HepG2 (cell line): Measurements from ENCODE around the gene MAPK14. TPM values are rescaled to one million over a fixed set of nuclear protein-coding genes. Genes with fewer than 3 reads are reported as not detected.

ENCODE experiments used
- ARNT2 ChIP-seq: sonication (generic); formaldehyde crosslinking; IDR thresholded peaks from 2 replicates; pipeline ENCODE4 v1.8.0; 2022; ENCODE audit warnings: mild to moderate bottlenecking, low read depth, missing genetic modification reagents, moderate library complexity
- EEA1 ChIP-seq: sonication (generic); formaldehyde crosslinking; IDR thresholded peaks from 2 replicates; pipeline ENCODE4 v1.5.1; 2020; ENCODE audit warnings: mild to moderate bottlenecking, missing genetic modification reagents, borderline replicate concordance
- FOSL1 ChIP-seq: sonication (generic); formaldehyde crosslinking; IDR thresholded peaks from 2 replicates; pipeline ENCODE4 v1.9.0; 2021; ENCODE audit warnings: missing genetic modification reagents, borderline replicate concordance
- IKZF5 ChIP-seq: IDR thresholded peaks from 2 replicates; pipeline ENCODE4 v1.6.1; 2018; ENCODE audit warnings: missing genetic modification reagents, mild to moderate bottlenecking, missing compliant biosample characterization
- KLF16 ChIP-seq, 2 experiments: sonication (generic) in 1 of 2; formaldehyde crosslinking in 1 of 2; IDR thresholded peaks; 2 replicates each; pipeline versions ENCODE4 v1.6.1 to v1.8.0; 2016 to 2023; ENCODE audit warnings: missing genetic modification reagents in 2 of 2, missing compliant biosample characterization in 1 of 2
- KMT2A ChIP-seq: sonication (generic); formaldehyde crosslinking; IDR thresholded peaks from 2 replicates; pipeline ENCODE4 v1.4.0; 2020; ENCODE audit warnings: missing genetic modification reagents
- PHF20 ChIP-seq: sonication (generic); formaldehyde crosslinking; IDR thresholded peaks from 2 replicates; pipeline ENCODE4 v1.5.0; 2020; ENCODE audit warnings: mild to moderate bottlenecking, missing genetic modification reagents
- RAD21 ChIP-seq: fragments of 450-650 bp; formaldehyde crosslinking; IDR thresholded peaks from 2 replicates; pipeline ENCODE4 v1.5.0; 2020; ENCODE audit warnings: mild to moderate bottlenecking
- SNRNP70 ChIP-seq: fragments of 200-400 bp; formaldehyde crosslinking; IDR thresholded peaks from 2 replicates; pipeline ENCODE4 v1.6.1; 2017; ENCODE audit warnings: mild to moderate bottlenecking, low read depth, low read length, moderate library complexity
- SP2 ChIP-seq: sonication (generic); formaldehyde crosslinking; IDR thresholded peaks from 2 replicates; pipeline ENCODE4 v1.5.1; 2020; ENCODE audit warnings: mild to moderate bottlenecking, missing genetic modification reagents
- THAP11 ChIP-seq: IDR thresholded peaks from 2 replicates; pipeline ENCODE4 v1.6.1; 2016; ENCODE audit warnings: missing biosample characterization, missing genetic modification reagents
- ZNF331 ChIP-seq: sonication (generic); formaldehyde crosslinking; IDR thresholded peaks from 2 replicates; pipeline ENCODE4 v1.4.0; 2020; ENCODE audit warnings: missing genetic modification reagents
- ZNF550 ChIP-seq: sonication (generic); formaldehyde crosslinking; IDR thresholded peaks from 2 replicates; pipeline ENCODE4 v1.4.0; 2020; ENCODE audit warnings: mild to moderate bottlenecking, missing genetic modification reagents, borderline replicate concordance
- ZNF7 ChIP-seq: IDR thresholded peaks from 2 replicates; pipeline ENCODE4 v1.6.1; 2016; ENCODE audit warnings: missing biosample characterization, missing genetic modification reagents
- ZNF746 ChIP-seq: sonication (generic); formaldehyde crosslinking; IDR thresholded peaks from 2 replicates; pipeline ENCODE4 v1.8.0; 2022; ENCODE audit warnings: mild to moderate bottlenecking, missing genetic modification reagents
- ZNF770 ChIP-seq: sonication (generic); formaldehyde crosslinking; IDR thresholded peaks from 2 replicates; pipeline ENCODE4 v1.5.0; 2020; ENCODE audit warnings: mild to moderate bottlenecking, missing genetic modification reagents
- ZNF772 ChIP-seq: sonication (generic); formaldehyde crosslinking; IDR thresholded peaks from 2 replicates; pipeline ENCODE4 v1.5.0; 2020; ENCODE audit warnings: mild to moderate bottlenecking, missing genetic modification reagents
- ZNF781 ChIP-seq: sonication (generic); formaldehyde crosslinking; IDR thresholded peaks from 2 replicates; pipeline ENCODE4 v1.5.1; 2020; ENCODE audit warnings: borderline replicate concordance, mild to moderate bottlenecking, missing genetic modification reagents; ENCODE audit errors: not compliant biosample characterization
- ZNF792 ChIP-seq: IDR thresholded peaks from 2 replicates; pipeline ENCODE4 v1.6.1; 2016
- polyA plus RNA-seq, 8 experiments: library from polyadenylated mRNA; depleted of rRNA in 3 of 8; stranded (reverse) in 7 of 8; unstranded in 1 of 8; fragments of >200 nt; fragmentation: Illumina TruSeq in 4 of 8; extraction: Trizol in 4 of 8; gene quantifications; 2 replicates each; pipeline versions ENCODE4 v1.2.1 to v1.2.3, GENCODE V29; 2011 to 2016; ENCODE audit warnings: low read depth in 4 of 8, missing spikeins in 1 of 8, mixed read lengths in 1 of 8; ENCODE audit not compliant: insufficient read depth in 1 of 8
- total RNA-seq, 5 experiments: library from RNA; depleted of rRNA; stranded (reverse); fragments of >200 nt; fragmentation: Illumina TruSeq; extraction: Trizol; gene quantifications; 2 replicates each; pipeline ENCODE4 v1.2.3, GENCODE V29; 2016; ENCODE audit warnings: low read depth in 1 of 5
- TF ChIP-seq, protein P1 (sequence below): sonication (generic); formaldehyde crosslinking; IDR thresholded peaks from 2 replicates; pipeline ENCODE4 v1.5.0; 2020; ENCODE audit warnings: missing genetic modification reagents
- TF ChIP-seq, protein P2 (sequence below): sonication (generic); formaldehyde crosslinking; IDR thresholded peaks from 2 replicates; pipeline ENCODE4 v1.5.0; 2020; ENCODE audit warnings: mild to moderate bottlenecking, missing genetic modification reagents

MAPK14 gene
- total and polyA plus RNA-seq, 2 of the 13 experiments (the other 11 are each of a cell fraction or from before 2014, with no cell fraction given), result 66.3 to 67.3 TPM

GRCh38 chr6:36130667-36131510, 103.3 kb downstream of the MAPK14 start (continued):
- no peak for TF ChIP-seq SNRNP70
- TF ChIP-seq RAD21, result peak; percentile 24
- peak; percentile 29 for TF ChIP-seq KMT2A (CRISPR knock-in tag)
- TF ChIP-seq, protein P1, sequence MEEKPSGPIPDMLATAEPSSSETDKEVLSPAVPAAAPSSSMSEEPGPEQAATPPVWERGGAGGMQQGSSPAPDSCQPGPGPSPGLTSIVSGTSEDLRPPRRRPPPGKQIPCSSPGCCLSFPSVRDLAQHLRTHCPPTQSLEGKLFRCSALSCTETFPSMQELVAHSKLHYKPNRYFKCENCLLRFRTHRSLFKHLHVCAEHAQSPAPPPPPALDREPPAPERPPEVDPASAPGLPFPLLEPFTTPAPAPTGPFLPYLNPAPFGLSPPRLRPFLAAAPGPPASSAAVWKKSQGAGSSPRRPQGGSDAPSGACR (CRISPR knock-in tag), result peak; percentile 93; the same call in 1 of the 2 replicates
- no peak; the same call in 1 of the 2 replicates for TF ChIP-seq ZNF772 (CRISPR knock-in tag)
- peak; percentile 87 for TF ChIP-seq ZNF746 (CRISPR knock-in tag)
- TF ChIP-seq ZNF781 (CRISPR knock-in tag), result peak; percentile 91
- TF ChIP-seq IKZF5, result peak; percentile 42
- no peak for TF ChIP-seq SP2 (CRISPR knock-in tag)
- TF ChIP-seq FOSL1 (CRISPR knock-in tag), result no peak
- TF ChIP-seq PHF20 (CRISPR knock-in tag), result 0 out of 2 replicates have a peak, but pooled peaks have one; percentile 5
- peak; percentile 89; the same call in 1 of the 2 replicates for TF ChIP-seq ZNF792 (CRISPR knock-in tag)
- TF ChIP-seq KLF16 (CRISPR knock-in tag; IDR thresholded peaks at IDR 0.05), result 0 out of 4 replicates have a peak, but pooled peaks of 1 of the 2 experiments have one; percentile 16
- TF ChIP-seq ZNF770 (CRISPR knock-in tag), result no peak
- peak; percentile 13; the same call in 1 of the 2 replicates for TF ChIP-seq THAP11 (CRISPR knock-in tag)
- TF ChIP-seq, protein P2, sequence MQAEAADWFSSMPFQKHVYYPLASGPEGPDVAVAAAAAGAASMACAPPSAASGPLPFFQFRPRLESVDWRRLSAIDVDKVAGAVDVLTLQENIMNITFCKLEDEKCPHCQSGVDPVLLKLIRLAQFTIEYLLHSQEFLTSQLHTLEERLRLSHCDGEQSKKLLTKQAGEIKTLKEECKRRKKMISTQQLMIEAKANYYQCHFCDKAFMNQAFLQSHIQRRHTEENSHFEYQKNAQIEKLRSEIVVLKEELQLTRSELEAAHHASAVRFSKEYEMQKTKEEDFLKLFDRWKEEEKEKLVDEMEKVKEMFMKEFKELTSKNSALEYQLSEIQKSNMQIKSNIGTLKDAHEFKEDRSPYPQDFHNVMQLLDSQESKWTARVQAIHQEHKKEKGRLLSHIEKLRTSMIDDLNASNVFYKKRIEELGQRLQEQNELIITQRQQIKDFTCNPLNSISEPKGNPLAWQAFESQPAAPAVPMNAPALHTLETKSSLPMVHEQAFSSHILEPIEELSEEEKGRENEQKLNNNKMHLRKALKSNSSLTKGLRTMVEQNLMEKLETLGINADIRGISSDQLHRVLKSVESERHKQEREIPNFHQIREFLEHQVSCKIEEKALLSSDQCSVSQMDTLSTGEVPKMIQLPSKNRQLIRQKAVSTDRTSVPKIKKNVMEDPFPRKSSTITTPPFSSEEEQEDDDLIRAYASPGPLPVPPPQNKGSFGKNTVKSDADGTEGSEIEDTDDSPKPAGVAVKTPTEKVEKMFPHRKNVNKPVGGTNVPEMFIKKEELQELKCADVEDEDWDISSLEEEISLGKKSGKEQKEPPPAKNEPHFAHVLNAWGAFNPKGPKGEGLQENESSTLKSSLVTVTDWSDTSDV (CRISPR knock-in tag), result 0 out of 2 replicates have a peak, but pooled peaks have one; percentile 37
- TF ChIP-seq ZNF7, result no peak
- peak; percentile 67 for TF ChIP-seq ZNF550 (CRISPR knock-in tag)
- peak; percentile 31; the same call in 1 of the 2 replicates for TF ChIP-seq EEA1
- TF ChIP-seq ZNF331 (CRISPR knock-in tag), result 0 out of 2 replicates have a peak, but pooled peaks have one; percentile 9
- peak; percentile 76 for TF ChIP-seq ARNT2 (CRISPR knock-in tag)
